H1 (cell line): ENCODE measurements around the gene NOSIP. TPM values are rescaled to one million over a fixed set of nuclear protein-coding genes. Genes with fewer than 3 reads are reported as not detected.
A peak's percentile ranks its signal among the peaks of the same experiment; 100 is the strongest.

Source experiments
- CTCF ChIA-PET: fragments of 300-600 bp; sonication (Branson Sonifier 250); formaldehyde crosslinking; loops from one replicate; lab custom pipeline; 2021; ENCODE audit not compliant: partially characterized antibody; lab: Charles Lee
- POLR2A ChIA-PET: fragments of 300-600 bp; sonication (Branson Sonifier 250); formaldehyde crosslinking; loops from one replicate; lab custom pipeline; 2021; ENCODE audit warnings: inconsistent platforms; ENCODE audit not compliant: partially characterized antibody; lab: Charles Lee
- DNase-seq, 2 experiments: peaks; one replicate each; pipeline versions ENCODE4 v3.0.0 to v3.0.0-alpha.2; 2010 to 2022; ENCODE audit warnings: low spot score in 2 of 2, low read depth in 1 of 2, mixed read lengths in 1 of 2
- FAIRE-seq: peaks from 2 replicates; lab custom pipeline; 2011; peaks lifted over from hg19 to GRCh38; lab: Jason Lieb, UNC
- H2AFZ ChIP-seq: 2 replicates; pipeline ENCODE4 v1.8.1; 2012; ENCODE audit warnings: low read length, inconsistent platforms
- H2AK5ac ChIP-seq: 2 replicates; pipeline ENCODE4 v1.6.1; 2013; ENCODE audit warnings: low read depth, low read length
- H2BK120ac ChIP-seq: replicated peaks from 2 replicates; pipeline ENCODE3; 2013; ENCODE audit warnings: low read depth, low read length, inconsistent platforms
- H2BK12ac ChIP-seq: 2 replicates; pipeline ENCODE4 v1.6.1; 2013; ENCODE audit warnings: low read depth, low read length
- H2BK15ac ChIP-seq: 2 replicates; pipeline ENCODE4 v1.6.1; 2013; ENCODE audit warnings: low read length
- H2BK20ac ChIP-seq: 2 replicates; pipeline ENCODE4 v1.6.1; 2013; ENCODE audit warnings: low read length
- H2BK5ac ChIP-seq: 2 replicates; pipeline ENCODE4 v1.6.1; 2013; ENCODE audit warnings: low read depth, low read length
- H3K14ac ChIP-seq: 2 replicates; pipeline ENCODE4 v1.6.1; 2013; ENCODE audit warnings: inconsistent platforms; ENCODE audit not compliant: insufficient read length
- H3K18ac ChIP-seq: 2 replicates; pipeline ENCODE4 v1.6.1; 2013; ENCODE audit warnings: low read length; ENCODE audit errors: extremely low read depth
- H3K23ac ChIP-seq: 2 replicates; pipeline ENCODE4 v1.6.1; 2013; ENCODE audit warnings: inconsistent platforms; ENCODE audit not compliant: insufficient read length
- H3K23me2 ChIP-seq: 2 replicates; pipeline ENCODE4 v1.6.1; 2013; ENCODE audit warnings: low read depth, low read length
- H3K27ac ChIP-seq: 2 replicates; pipeline ENCODE4 v1.6.1; 2011; ENCODE audit warnings: low read depth, low read length, inconsistent platforms
- H3K27me3 ChIP-seq, 4 experiments: replicated peaks in 1 of 4; 1 replicate in 1 of 4; 2 replicates in 3 of 4; pipeline versions ENCODE4 v1.6.1 to v1.8.1; 2011 to 2013; ENCODE audit warnings: low read length in 3 of 4, mild to moderate bottlenecking in 3 of 4, inconsistent platforms in 2 of 4, mixed read lengths in 2 of 4, moderate library complexity in 1 of 4; ENCODE audit not compliant: control insufficient read depth in 3 of 4, insufficient read depth in 3 of 4; ENCODE audit errors: extremely low read depth in 1 of 4
- H3K36me3 ChIP-seq, 4 experiments: 2 replicates each; pipeline versions ENCODE4 v1.6.1 to v1.8.1; 2011 to 2013; ENCODE audit warnings: mild to moderate bottlenecking in 4 of 4, low read length in 3 of 4, moderate library complexity in 2 of 4, control low read depth in 1 of 4, inconsistent platforms in 1 of 4; ENCODE audit not compliant: insufficient read depth in 4 of 4, control insufficient read depth in 2 of 4
- H3K4ac ChIP-seq: replicated peaks from 2 replicates; pipeline ENCODE3; 2013; ENCODE audit warnings: low read length, low read depth, mixed read lengths, inconsistent platforms; ENCODE audit not compliant: insufficient read length
- H3K4me1 ChIP-seq, 4 experiments: replicated peaks in 1 of 4; 1 replicate in 1 of 4; 2 replicates in 3 of 4; pipeline versions ENCODE4 v1.6.1 to v1.8.1; 2011 to 2013; ENCODE audit warnings: low read length in 3 of 4, inconsistent platforms in 2 of 4, mixed read lengths in 1 of 4; ENCODE audit not compliant: insufficient read depth in 4 of 4, control insufficient read depth in 3 of 4
- H3K4me2 ChIP-seq, 2 experiments: 2 replicates each; pipeline versions ENCODE4 v1.6.1 to v1.8.1; 2011 to 2013; ENCODE audit warnings: low read depth in 2 of 2, low read length in 2 of 2, control low read depth in 1 of 2, inconsistent platforms in 1 of 2, mild to moderate bottlenecking in 1 of 2; ENCODE audit not compliant: insufficient read depth in 1 of 2
- H3K4me3 ChIP-seq, 4 experiments: fragments of 200-600, 300-600 bp in 1 of 4; sonication (generic), shearing (Covaris generic), sonication (Bioruptor Twin) in 1 of 4; 2 replicates each; pipeline versions ENCODE4 v1.5.1 to v1.8.1; 2011 to 2016; ENCODE audit warnings: low read length in 4 of 4, low read depth in 3 of 4, control low read depth in 2 of 4, inconsistent platforms in 2 of 4, mild to moderate bottlenecking in 2 of 4, mixed read lengths in 1 of 4, moderate library complexity in 1 of 4; ENCODE audit not compliant: insufficient read depth in 2 of 4; ENCODE audit errors: extremely low read depth in 1 of 4
- H3K56ac ChIP-seq: replicated peaks from 2 replicates; pipeline ENCODE3; 2013; ENCODE audit warnings: low read depth, mild to moderate bottlenecking, mixed read lengths, low read length, inconsistent platforms; ENCODE audit not compliant: insufficient read length
- H3K79me1 ChIP-seq: 2 replicates; pipeline ENCODE4 v1.6.1; 2013; ENCODE audit warnings: low read depth, low read length, control low read depth
- H3K79me2 ChIP-seq, 2 experiments: 2 replicates each; pipeline versions ENCODE4 v1.6.1 to v1.8.1; 2012 to 2013; ENCODE audit warnings: low read length in 2 of 2, mild to moderate bottlenecking in 2 of 2, inconsistent platforms in 1 of 2; ENCODE audit not compliant: insufficient read depth in 2 of 2, control insufficient read depth in 1 of 2
- H3K9ac ChIP-seq, 4 experiments: replicated peaks in 1 of 4; 1 replicate in 1 of 4; 2 replicates in 3 of 4; pipeline versions ENCODE4 v1.6.1 to v1.8.1; 2011 to 2013; ENCODE audit warnings: low read depth in 3 of 4, low read length in 3 of 4, control low read depth in 2 of 4, mild to moderate bottlenecking in 2 of 4, moderate library complexity in 2 of 4, inconsistent platforms in 1 of 4; ENCODE audit errors: extremely low read depth in 1 of 4
- H3K9me3 ChIP-seq, 2 experiments: 2 replicates each; pipeline versions ENCODE4 v1.6.1 to v1.8.1; 2012 to 2013; ENCODE audit warnings: mild to moderate bottlenecking in 2 of 2, moderate library complexity in 2 of 2, control low read depth in 1 of 2, inconsistent platforms in 1 of 2, low read depth in 1 of 2, low read length in 1 of 2, mixed read lengths in 1 of 2; ENCODE audit not compliant: insufficient read depth in 2 of 2
- H4K20me1 ChIP-seq, 2 experiments: replicated peaks in 1 of 2; 2 replicates each; pipeline versions ENCODE3 to v1.8.1; 2011 to 2013; ENCODE audit warnings: inconsistent platforms in 2 of 2, low read length in 2 of 2, mild to moderate bottlenecking in 1 of 2; ENCODE audit not compliant: insufficient read depth in 2 of 2, control insufficient read depth in 1 of 2
- H4K5ac ChIP-seq: 2 replicates; pipeline ENCODE4 v1.6.1; 2013; ENCODE audit warnings: low read length, low read depth, mixed read lengths, inconsistent platforms; ENCODE audit not compliant: insufficient read length
- H4K8ac ChIP-seq: 2 replicates; pipeline ENCODE4 v1.8.0; 2013; ENCODE audit warnings: mild to moderate bottlenecking, moderate library complexity, low read length, inconsistent platforms; ENCODE audit not compliant: insufficient read depth; ENCODE audit errors: extremely low read depth
- H4K91ac ChIP-seq: replicated peaks from 2 replicates; pipeline ENCODE3; 2013; ENCODE audit warnings: low read length, mixed read lengths, inconsistent platforms; ENCODE audit not compliant: insufficient read length
- HDAC6 ChIP-seq: IDR thresholded peaks from one replicate; pipeline ENCODE4 v1.7.1; 2012; ENCODE audit warnings: low read depth, mild to moderate bottlenecking, inconsistent platforms, low read length, moderate library complexity
- POLR2AphosphoS5 ChIP-seq: IDR thresholded peaks from 2 replicates; pipeline ENCODE4 v1.6.1; 2011; ENCODE audit warnings: low read depth, low read length
- RFX5 ChIP-seq: IDR thresholded peaks from 2 replicates; pipeline ENCODE4 v1.6.1; 2011; ENCODE audit warnings: low read depth, low read length, improper control_type of control experiment, borderline replicate concordance
- WGBS, 2 experiments: shearing (Covaris generic) in 1 of 2; methylation state at CpG; one replicate each; pipeline versions ENCODE4 v1.1.6 to v1.1.7; 2013 to 2015; ENCODE audit warnings: low lambda C conversion rate in 2 of 2, mixed read lengths in 2 of 2, inconsistent platforms in 1 of 2, low coverage in 1 of 2, missing lambda C conversion rate in 1 of 2; ENCODE audit not compliant: insufficient replicate concordance in 2 of 2, insufficient coverage in 1 of 2, insufficient read length in 1 of 2; ENCODE audit errors: extremely low coverage in 1 of 2, missing lambda C conversion rate in 1 of 2; 5-methylcytosine and 5-hydroxymethylcytosine counted together
- polyA plus RNA-seq, 7 experiments: library from polyadenylated mRNA; depleted of rRNA in 3 of 7; stranded (reverse) in 5 of 7; unstranded in 2 of 7; fragments of >200 nt in 5 of 7; fragments of 200-250 nt in 2 of 7; gene quantifications; 1 replicate in 5 of 7; 2 replicates in 1 of 7; 4 replicates in 1 of 7; pipeline versions ENCODE4 v1.2.1 to v1.2.3, GENCODE V29; 2011 to 2013; ENCODE audit warnings: missing spikeins in 2 of 7, mixed read lengths in 2 of 7
- total RNA-seq: library from RNA; stranded (reverse); fragmentation: NEBNext Ultra II Directional; extraction: Animal tissue kit (Norgen Biotek cat#: 25700); gene quantifications from 2 replicates; pipeline ENCODE4 v1.2.1, GENCODE V29; 2021

The NOSIP gene
- total and polyA plus RNA-seq, 2 of the 8 experiments (the other 6 are each of a cell fraction or from before 2014, with no cell fraction given): 85.1 to 192 TPM

DNA sequence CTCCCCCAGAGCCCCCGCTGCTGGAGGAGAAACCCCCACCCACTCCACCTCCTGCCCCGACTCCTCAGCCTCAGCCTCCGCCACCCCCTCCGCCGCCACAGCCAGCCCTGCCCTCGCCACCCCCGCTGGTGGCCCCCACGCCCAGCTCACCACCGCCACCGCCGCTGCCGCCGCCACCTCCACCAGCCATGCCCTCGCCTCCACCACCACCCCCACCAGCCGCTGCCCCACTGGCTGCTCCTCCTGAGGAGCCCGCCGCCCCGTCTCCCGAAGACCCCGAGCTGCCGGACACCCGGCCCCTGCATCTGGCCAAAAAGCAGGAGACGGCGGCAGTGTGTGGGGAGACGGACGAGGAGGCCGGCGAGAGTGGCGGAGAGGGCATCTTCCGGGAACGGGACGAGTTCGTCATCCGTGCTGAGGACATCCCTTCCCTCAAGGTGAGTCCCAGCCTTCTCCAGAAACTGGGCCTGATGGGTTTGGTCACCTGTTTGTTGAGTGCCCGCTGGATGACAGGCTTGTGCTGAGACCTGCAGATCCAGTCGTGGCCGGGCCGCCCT lies 21.2 kb upstream of the NOSIP start:
- H4K20me1 ChIP-seq: peaks cover 0 to 24% of the 10 kb centered on the region in 2 experiments
- H4K5ac ChIP-seq: no peak overlapping the region
- POLR2A ChIA-PET: interaction anchor here (0.6 to 50.7 kb wide), 3 partner anchors 0 to 29 kb away, joined by 3 to 840 read pairs (median 840); partner anchors contain the start of genes PRR12, RRAS and SCAF1
- H3K9ac ChIP-seq: no peak overlapping the region
- no peaks in the 10 kb centered on the region for H3K27me3 ChIP-seq
- no peak overlapping the region for H3K23ac ChIP-seq
- no peak overlapping the region for H2BK15ac ChIP-seq
- H3K18ac ChIP-seq: no peak overlapping the region
- H2AK5ac ChIP-seq: no peak overlapping the region
- H3K9me3 ChIP-seq: no peaks in the 10 kb centered on the region
- no peak overlapping the region for H3K4me3 ChIP-seq
- no peak overlapping the region for H3K56ac ChIP-seq
- peaks cover 22 to 83% (median 61%) of the 10 kb centered on the region in 4 experiments for H3K36me3 ChIP-seq
- no peak overlapping the region for H2BK12ac ChIP-seq
- H3K4me1 ChIP-seq: no peaks in the 10 kb centered on the region
- H3K4me2 ChIP-seq: no peak overlapping the region
- WGBS, 2 experiments: 96% methylated on average over 25 of the region's 38 CpGs; no CpG with 5 or more reads in 1 of the 2 experiments
- no peak for DNase-seq
- TF ChIP-seq HDAC6: no peak
- peak; percentile 22; the same call in 1 of the 2 replicates for TF ChIP-seq POLR2AphosphoS5
- TF ChIP-seq RFX5: no peak
- TF ChIP-seq, all 59 proteins: peak for 1
- no peak overlapping the region for H2AFZ ChIP-seq
- CTCF ChIA-PET: interaction anchor here (0.8 to 1.3 kb wide), 4 partner anchors 10 to 79 kb away, joined by 3 to 4 read pairs (median 3); no protein-coding TSS in a partner anchor
- peaks cover 4 to 72% of the 10 kb centered on the region in 2 experiments; a peak in 2 of 4 replicates for H3K79me2 ChIP-seq
- no peak overlapping the region; the same call in 1 of the 2 replicates for H4K8ac ChIP-seq
- H2BK120ac ChIP-seq: no peak overlapping the region
- H3K27ac ChIP-seq: no peak overlapping the region
- no peak overlapping the region for H4K91ac ChIP-seq
- FAIRE-seq: no peak
- no peaks in the 10 kb centered on the region for H3K23me2 ChIP-seq
- no peak overlapping the region for H3K4ac ChIP-seq
- H2BK20ac ChIP-seq: no peak overlapping the region
- no peaks in the 10 kb centered on the region; the same call in none of the 2 replicates for H3K79me1 ChIP-seq
- no peak overlapping the region for H3K14ac ChIP-seq
- H2BK5ac ChIP-seq: no peak overlapping the region
